Thyroid gland (tissue), 4 donors: ENCODE results near the gene NPW.

Source experiments
- POLR2A ChIP-seq, 2 donors: fragments of 450-650 bp; IDR thresholded peaks; one replicate each; pipeline ENCODE4 v1.6.1; 2017; ENCODE audit warnings: antibody characterized with exemption in 2 of 2, mild to moderate bottlenecking in 2 of 2, moderate library complexity in 1 of 2
- TF ChIP-seq, protein P1 (sequence below), 6 experiments: fragments of 200-600 bp in 3 of 6; fragments of 450-650 bp in 3 of 6; sonication (generic) in 3 of 6; IDR thresholded peaks; one replicate each; pipeline ENCODE4 v1.5.1; 2016 to 2019; ENCODE audit warnings: antibody characterized with exemption in 6 of 6, mild to moderate bottlenecking in 2 of 6, inconsistent platforms in 1 of 6, moderate library complexity in 1 of 6

DNA sequence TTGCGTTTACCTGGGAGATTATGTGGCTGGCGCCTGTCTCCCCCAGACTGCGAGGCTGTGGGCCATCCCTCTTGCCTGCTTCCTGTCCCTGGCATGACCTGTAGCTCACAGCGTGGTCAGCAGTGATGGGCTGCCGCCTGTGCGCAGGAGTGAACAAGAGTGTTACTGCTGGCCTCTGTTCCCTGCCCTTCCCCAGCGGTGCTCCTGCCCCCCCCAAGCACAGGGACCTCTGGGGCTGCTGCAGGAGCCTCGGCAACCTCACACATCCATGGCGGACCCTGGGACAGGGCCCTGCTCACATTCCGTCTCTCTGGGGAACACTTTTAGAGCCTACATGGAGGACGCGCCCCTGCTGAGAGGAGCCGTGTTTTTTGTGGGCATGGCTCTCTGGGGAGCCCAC lies 38.8 kb downstream of the NPW start:
- TF ChIP-seq, protein P1, sequence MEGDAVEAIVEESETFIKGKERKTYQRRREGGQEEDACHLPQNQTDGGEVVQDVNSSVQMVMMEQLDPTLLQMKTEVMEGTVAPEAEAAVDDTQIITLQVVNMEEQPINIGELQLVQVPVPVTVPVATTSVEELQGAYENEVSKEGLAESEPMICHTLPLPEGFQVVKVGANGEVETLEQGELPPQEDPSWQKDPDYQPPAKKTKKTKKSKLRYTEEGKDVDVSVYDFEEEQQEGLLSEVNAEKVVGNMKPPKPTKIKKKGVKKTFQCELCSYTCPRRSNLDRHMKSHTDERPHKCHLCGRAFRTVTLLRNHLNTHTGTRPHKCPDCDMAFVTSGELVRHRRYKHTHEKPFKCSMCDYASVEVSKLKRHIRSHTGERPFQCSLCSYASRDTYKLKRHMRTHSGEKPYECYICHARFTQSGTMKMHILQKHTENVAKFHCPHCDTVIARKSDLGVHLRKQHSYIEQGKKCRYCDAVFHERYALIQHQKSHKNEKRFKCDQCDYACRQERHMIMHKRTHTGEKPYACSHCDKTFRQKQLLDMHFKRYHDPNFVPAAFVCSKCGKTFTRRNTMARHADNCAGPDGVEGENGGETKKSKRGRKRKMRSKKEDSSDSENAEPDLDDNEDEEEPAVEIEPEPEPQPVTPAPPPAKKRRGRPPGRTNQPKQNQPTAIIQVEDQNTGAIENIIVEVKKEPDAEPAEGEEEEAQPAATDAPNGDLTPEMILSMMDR (IDR thresholded peaks at IDR 0.05), result no peak
- no peak for TF ChIP-seq POLR2A (IDR thresholded peaks at IDR 0.05)
